GM23338 (cell line): ENCODE results near the gene CUX1. TPM values are rescaled to one million over a fixed set of nuclear protein-coding genes. Genes with fewer than 3 reads are reported as not detected.

Experiments
- ATAC-seq: fragments of 200-7000 bp; cut with Tn5 transposase; 3 replicates; pipeline ENCODE4 v1.9.1; 2020
- DNase-seq: peaks from one replicate; pipeline ENCODE4 v3.0.0-alpha.2; 2015; ENCODE audit warnings: low spot score
- H2AFZ ChIP-seq: fragments of 200-600 bp; sonication (generic); 2 replicates; pipeline ENCODE4 v1.8.0; 2016; ENCODE audit warnings: antibody characterized with exemption, mild to moderate bottlenecking, moderate library complexity
- H3F3A ChIP-seq: fragments of 200-600 bp; sonication (generic); replicated peaks from 2 replicates; pipeline ENCODE4 v1.8.0; 2017; ENCODE audit warnings: antibody characterized with exemption, mixed run types, low read depth
- H3K27ac ChIP-seq: fragments of 200-600 bp; sonication (generic); 2 replicates; pipeline ENCODE4 v1.6.1; 2016; ENCODE audit warnings: low read depth
- H3K27me3 ChIP-seq: fragments of 200-600 bp; sonication (generic); 2 replicates; pipeline ENCODE4 v1.8.0; 2016; ENCODE audit warnings: mild to moderate bottlenecking, mixed run types, moderate library complexity; ENCODE audit not compliant: insufficient read depth
- H3K36me3 ChIP-seq: fragments of 200-600 bp; sonication (generic); 2 replicates; pipeline ENCODE4 v1.8.0; 2016; ENCODE audit warnings: mild to moderate bottlenecking; ENCODE audit not compliant: insufficient read depth
- H3K4me1 ChIP-seq: fragments of 200-600 bp; sonication (generic); 2 replicates; pipeline ENCODE4 v1.8.0; 2016; ENCODE audit warnings: mild to moderate bottlenecking, moderate library complexity; ENCODE audit not compliant: insufficient read depth
- H3K4me2 ChIP-seq: fragments of 200-600 bp; sonication (generic); 2 replicates; pipeline ENCODE4 v1.7.1; 2017; ENCODE audit warnings: mixed run types
- H3K4me3 ChIP-seq: fragments of 200-600 bp; sonication (generic); 2 replicates; pipeline ENCODE4 v1.6.1; 2016; ENCODE audit warnings: mixed run types
- H3K79me2 ChIP-seq: fragments of 200-600 bp; sonication (generic); replicated peaks from 2 replicates; pipeline ENCODE4 v1.8.0; 2017; ENCODE audit warnings: mild to moderate bottlenecking; ENCODE audit not compliant: insufficient read depth
- H3K9me2 ChIP-seq: fragments of 200-600 bp; sonication (generic); 2 replicates; pipeline ENCODE4 v1.8.0; 2017; ENCODE audit not compliant: insufficient read depth
- H4K20me1 ChIP-seq: fragments of 200-600 bp; sonication (generic); replicated peaks from 2 replicates; pipeline ENCODE4 v1.8.0; 2017; ENCODE audit warnings: mild to moderate bottlenecking; ENCODE audit not compliant: insufficient read depth
- H3K27ac Mint-ChIP-seq: 2 replicates; pipeline ENCODE4 v1.8.0; 2020; ENCODE audit warnings: inconsistent platforms, mild to moderate bottlenecking, moderate library complexity, mixed read lengths
- H3K27me3 Mint-ChIP-seq: 3 replicates; pipeline ENCODE4 v1.8.0; 2022; ENCODE audit warnings: low read depth, mild to moderate bottlenecking, moderate library complexity, mixed read lengths, inconsistent platforms; ENCODE audit not compliant: insufficient read depth, poor library complexity
- H3K36me3 Mint-ChIP-seq: 3 replicates; pipeline ENCODE4 v1.8.0; 2021; ENCODE audit warnings: low read depth, mild to moderate bottlenecking, inconsistent platforms, moderate library complexity, mixed read lengths
- H3K4me1 Mint-ChIP-seq: 3 replicates; pipeline ENCODE4 v1.8.0; 2020; ENCODE audit warnings: mild to moderate bottlenecking, inconsistent platforms, mixed read lengths
- H3K4me3 Mint-ChIP-seq: 3 replicates; pipeline ENCODE4 v1.8.0; 2021; ENCODE audit warnings: moderate library complexity, mild to moderate bottlenecking, inconsistent platforms, mixed read lengths
- H3K9me3 Mint-ChIP-seq: 3 replicates; pipeline ENCODE4 v1.8.0; 2020; ENCODE audit warnings: moderate library complexity, mild to moderate bottlenecking, inconsistent platforms, mixed read lengths
- CREB1 ChIP-seq: fragments of 250-450 bp; sonication (Bioruptor Pico); IDR thresholded peaks from 2 replicates; pipeline ENCODE4 v1.5.0; 2020; ENCODE audit warnings: low read depth, mild to moderate bottlenecking, moderate library complexity
- EZH2 ChIP-seq: fragments of 200-600 bp; sonication (generic); IDR thresholded peaks from one replicate; pipeline ENCODE4 v1.8.0; 2017; ENCODE audit warnings: antibody characterized with exemption, mild to moderate bottlenecking, low read depth; ENCODE audit not compliant: unreplicated experiment
- EZH2phosphoT487 ChIP-seq: fragments of 200-600 bp; sonication (generic); IDR thresholded peaks from one replicate; pipeline ENCODE4 v1.8.1; 2018; ENCODE audit warnings: antibody characterized with exemption; ENCODE audit not compliant: unreplicated experiment
- JUNB ChIP-seq: IDR thresholded peaks from one replicate; pipeline ENCODE4 v1.6.1; 2016; ENCODE audit warnings: antibody characterized with exemption; ENCODE audit not compliant: unreplicated experiment
- NANOG ChIP-seq: IDR thresholded peaks from 2 replicates; pipeline ENCODE4 v1.6.1; 2016; ENCODE audit warnings: antibody characterized with exemption, borderline replicate concordance
- POLR2AphosphoS5 ChIP-seq: IDR thresholded peaks from 2 replicates; pipeline ENCODE4 v1.6.1; 2016; ENCODE audit warnings: antibody characterized with exemption, low read depth
- STAT1 ChIP-seq: IDR thresholded peaks from one replicate; pipeline ENCODE4 v1.6.1; 2016; ENCODE audit warnings: antibody characterized with exemption; ENCODE audit not compliant: unreplicated experiment
- ZNF114 ChIP-seq: fragments of 250-450 bp; sonication (Bioruptor Pico); IDR thresholded peaks from 2 replicates; pipeline ENCODE4 v1.5.0; 2020; ENCODE audit warnings: mild to moderate bottlenecking, moderate library complexity
- ZNF331 ChIP-seq: fragments of 250-450 bp; sonication (Bioruptor Pico); IDR thresholded peaks from 2 replicates; pipeline ENCODE4 v1.5.0; 2020; ENCODE audit warnings: low read depth, mild to moderate bottlenecking, moderate library complexity
- polyA plus RNA-seq: library from polyadenylated mRNA; unstranded; fragments of >200 nt; fragmentation: Nextera tagmentation; extraction: Ambion mirVana; gene quantifications from 2 replicates; pipeline ENCODE4 v1.2.1, GENCODE V29; 2016
- total RNA-seq: library from RNA; depleted of rRNA; stranded (reverse); fragments of >200 nt; shearing (Covaris generic); gene quantifications from 2 replicates; pipeline ENCODE4 v1.2.3, GENCODE V29; 2014
- TF ChIP-seq, protein P1 (sequence below): IDR thresholded peaks from one replicate; pipeline ENCODE4 v1.6.1; 2018; ENCODE audit warnings: antibody characterized with exemption; ENCODE audit not compliant: unreplicated experiment
- TF ChIP-seq, protein P2 (sequence below), 2 experiments: fragments of 200-600 bp in 1 of 2; sonication (generic) in 1 of 2; conservative IDR thresholded peaks; 2 replicates each; pipeline versions ENCODE4 v1.5.1 to v1.6.1; 2016 to 2017; ENCODE audit warnings: antibody characterized with exemption in 2 of 2, low read depth in 2 of 2, mild to moderate bottlenecking in 2 of 2, moderate library complexity in 1 of 2
- TF ChIP-seq, protein P3 (sequence below): IDR thresholded peaks from 2 replicates; pipeline ENCODE4 v1.6.1; 2016; ENCODE audit warnings: antibody characterized with exemption
- TF ChIP-seq, protein P4 (sequence below): fragments of 250-450 bp; sonication (Bioruptor Pico); IDR thresholded peaks from 2 replicates; pipeline ENCODE4 v1.5.0; 2020; ENCODE audit warnings: mild to moderate bottlenecking, moderate library complexity

CUX1 gene
- total and polyA plus RNA-seq, 2 experiments from 2014 or later = 49.9 to 64.0 TPM

DNA sequence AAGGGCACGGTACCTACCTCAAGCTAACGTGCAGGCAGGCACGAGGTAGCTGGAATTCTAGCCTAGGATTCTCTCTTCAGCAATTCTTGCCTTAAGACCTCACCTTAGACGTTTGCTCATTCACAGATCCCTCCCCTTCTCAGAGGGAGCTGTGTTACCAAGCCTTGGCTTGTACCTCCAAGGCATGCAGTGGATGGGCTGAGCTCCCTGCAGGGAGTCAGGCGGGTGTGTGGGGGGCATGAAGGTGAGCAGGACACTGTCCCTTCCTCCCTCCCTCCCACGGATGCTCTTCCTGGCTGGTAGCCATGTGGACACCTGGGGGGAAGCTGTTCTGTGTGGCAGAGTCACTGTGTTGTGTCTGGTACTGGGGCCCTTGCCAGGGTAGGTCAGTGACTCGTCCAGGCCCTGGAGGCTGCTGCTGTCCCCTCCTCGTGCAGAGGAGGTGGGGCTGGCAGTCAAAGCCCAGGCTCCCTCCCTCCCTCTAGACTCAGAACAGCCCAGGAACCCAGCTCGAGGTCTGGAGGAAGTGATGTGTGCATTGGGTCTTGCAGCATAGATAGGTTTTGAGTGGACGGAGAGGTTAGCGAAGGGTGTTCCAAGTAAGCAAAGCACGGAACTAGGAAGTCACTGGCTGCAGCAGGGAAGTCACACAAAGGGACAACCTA, 247.1 kb downstream of the CUX1 start:
- no peaks in the 10 kb centered on the region for H3K36me3 ChIP-seq
- H3K79me2 ChIP-seq = peaks cover 21% of the 10 kb centered on the region
- Mint-ChIP-seq H3K36me3 (0 out of 3 replicates have a peak, but pooled peaks cover 8% of the 10 kb centered on the region), H3K9me3 (no peaks in the 10 kb centered on the region; the same call in 1 of the 3 replicates), H3K4me1 (peaks cover 32% of the 10 kb centered on the region), H3K27me3 (peaks cover 8% of the 10 kb centered on the region), H3K27ac (no peak overlapping the region; the same call in 1 of the 2 replicates), H3K4me3 (no peak overlapping the region)
- 0 out of 2 replicates have a peak, but pooled peaks cover 3% of the 10 kb centered on the region for H3F3A ChIP-seq
- H2AFZ ChIP-seq = no peak overlapping the region
- no peaks in the 10 kb centered on the region for H3K27me3 ChIP-seq
- no peak for DNase-seq
- peaks cover 8% of the 10 kb centered on the region; the same call in 1 of the 2 replicates for H3K4me1 ChIP-seq
- H3K4me2 ChIP-seq = no peak overlapping the region
- H3K27ac ChIP-seq = 0 out of 2 replicates have a peak overlapping the region, but pooled peaks have one; percentile 81
- ATAC-seq = peak; percentile 52
- no peak for TF ChIP-seq ZNF331
- TF ChIP-seq, protein P1, sequence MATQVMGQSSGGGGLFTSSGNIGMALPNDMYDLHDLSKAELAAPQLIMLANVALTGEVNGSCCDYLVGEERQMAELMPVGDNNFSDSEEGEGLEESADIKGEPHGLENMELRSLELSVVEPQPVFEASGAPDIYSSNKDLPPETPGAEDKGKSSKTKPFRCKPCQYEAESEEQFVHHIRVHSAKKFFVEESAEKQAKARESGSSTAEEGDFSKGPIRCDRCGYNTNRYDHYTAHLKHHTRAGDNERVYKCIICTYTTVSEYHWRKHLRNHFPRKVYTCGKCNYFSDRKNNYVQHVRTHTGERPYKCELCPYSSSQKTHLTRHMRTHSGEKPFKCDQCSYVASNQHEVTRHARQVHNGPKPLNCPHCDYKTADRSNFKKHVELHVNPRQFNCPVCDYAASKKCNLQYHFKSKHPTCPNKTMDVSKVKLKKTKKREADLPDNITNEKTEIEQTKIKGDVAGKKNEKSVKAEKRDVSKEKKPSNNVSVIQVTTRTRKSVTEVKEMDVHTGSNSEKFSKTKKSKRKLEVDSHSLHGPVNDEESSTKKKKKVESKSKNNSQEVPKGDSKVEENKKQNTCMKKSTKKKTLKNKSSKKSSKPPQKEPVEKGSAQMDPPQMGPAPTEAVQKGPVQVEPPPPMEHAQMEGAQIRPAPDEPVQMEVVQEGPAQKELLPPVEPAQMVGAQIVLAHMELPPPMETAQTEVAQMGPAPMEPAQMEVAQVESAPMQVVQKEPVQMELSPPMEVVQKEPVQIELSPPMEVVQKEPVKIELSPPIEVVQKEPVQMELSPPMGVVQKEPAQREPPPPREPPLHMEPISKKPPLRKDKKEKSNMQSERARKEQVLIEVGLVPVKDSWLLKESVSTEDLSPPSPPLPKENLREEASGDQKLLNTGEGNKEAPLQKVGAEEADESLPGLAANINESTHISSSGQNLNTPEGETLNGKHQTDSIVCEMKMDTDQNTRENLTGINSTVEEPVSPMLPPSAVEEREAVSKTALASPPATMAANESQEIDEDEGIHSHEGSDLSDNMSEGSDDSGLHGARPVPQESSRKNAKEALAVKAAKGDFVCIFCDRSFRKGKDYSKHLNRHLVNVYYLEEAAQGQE = no peak
- TF ChIP-seq, protein P2, sequence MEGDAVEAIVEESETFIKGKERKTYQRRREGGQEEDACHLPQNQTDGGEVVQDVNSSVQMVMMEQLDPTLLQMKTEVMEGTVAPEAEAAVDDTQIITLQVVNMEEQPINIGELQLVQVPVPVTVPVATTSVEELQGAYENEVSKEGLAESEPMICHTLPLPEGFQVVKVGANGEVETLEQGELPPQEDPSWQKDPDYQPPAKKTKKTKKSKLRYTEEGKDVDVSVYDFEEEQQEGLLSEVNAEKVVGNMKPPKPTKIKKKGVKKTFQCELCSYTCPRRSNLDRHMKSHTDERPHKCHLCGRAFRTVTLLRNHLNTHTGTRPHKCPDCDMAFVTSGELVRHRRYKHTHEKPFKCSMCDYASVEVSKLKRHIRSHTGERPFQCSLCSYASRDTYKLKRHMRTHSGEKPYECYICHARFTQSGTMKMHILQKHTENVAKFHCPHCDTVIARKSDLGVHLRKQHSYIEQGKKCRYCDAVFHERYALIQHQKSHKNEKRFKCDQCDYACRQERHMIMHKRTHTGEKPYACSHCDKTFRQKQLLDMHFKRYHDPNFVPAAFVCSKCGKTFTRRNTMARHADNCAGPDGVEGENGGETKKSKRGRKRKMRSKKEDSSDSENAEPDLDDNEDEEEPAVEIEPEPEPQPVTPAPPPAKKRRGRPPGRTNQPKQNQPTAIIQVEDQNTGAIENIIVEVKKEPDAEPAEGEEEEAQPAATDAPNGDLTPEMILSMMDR (conservative IDR thresholded peaks at IDR 0.05; ENCODE audit: low read depth in 2 of 2) = no peak
- no peak for TF ChIP-seq CREB1 (CRISPR knock-in tag)
- TF ChIP-seq EZH2phosphoT487 = no peak
- TF ChIP-seq STAT1 = no peak
- TF ChIP-seq, protein P3, sequence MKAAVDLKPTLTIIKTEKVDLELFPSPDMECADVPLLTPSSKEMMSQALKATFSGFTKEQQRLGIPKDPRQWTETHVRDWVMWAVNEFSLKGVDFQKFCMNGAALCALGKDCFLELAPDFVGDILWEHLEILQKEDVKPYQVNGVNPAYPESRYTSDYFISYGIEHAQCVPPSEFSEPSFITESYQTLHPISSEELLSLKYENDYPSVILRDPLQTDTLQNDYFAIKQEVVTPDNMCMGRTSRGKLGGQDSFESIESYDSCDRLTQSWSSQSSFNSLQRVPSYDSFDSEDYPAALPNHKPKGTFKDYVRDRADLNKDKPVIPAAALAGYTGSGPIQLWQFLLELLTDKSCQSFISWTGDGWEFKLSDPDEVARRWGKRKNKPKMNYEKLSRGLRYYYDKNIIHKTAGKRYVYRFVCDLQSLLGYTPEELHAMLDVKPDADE = no peak
- TF ChIP-seq, protein P4, sequence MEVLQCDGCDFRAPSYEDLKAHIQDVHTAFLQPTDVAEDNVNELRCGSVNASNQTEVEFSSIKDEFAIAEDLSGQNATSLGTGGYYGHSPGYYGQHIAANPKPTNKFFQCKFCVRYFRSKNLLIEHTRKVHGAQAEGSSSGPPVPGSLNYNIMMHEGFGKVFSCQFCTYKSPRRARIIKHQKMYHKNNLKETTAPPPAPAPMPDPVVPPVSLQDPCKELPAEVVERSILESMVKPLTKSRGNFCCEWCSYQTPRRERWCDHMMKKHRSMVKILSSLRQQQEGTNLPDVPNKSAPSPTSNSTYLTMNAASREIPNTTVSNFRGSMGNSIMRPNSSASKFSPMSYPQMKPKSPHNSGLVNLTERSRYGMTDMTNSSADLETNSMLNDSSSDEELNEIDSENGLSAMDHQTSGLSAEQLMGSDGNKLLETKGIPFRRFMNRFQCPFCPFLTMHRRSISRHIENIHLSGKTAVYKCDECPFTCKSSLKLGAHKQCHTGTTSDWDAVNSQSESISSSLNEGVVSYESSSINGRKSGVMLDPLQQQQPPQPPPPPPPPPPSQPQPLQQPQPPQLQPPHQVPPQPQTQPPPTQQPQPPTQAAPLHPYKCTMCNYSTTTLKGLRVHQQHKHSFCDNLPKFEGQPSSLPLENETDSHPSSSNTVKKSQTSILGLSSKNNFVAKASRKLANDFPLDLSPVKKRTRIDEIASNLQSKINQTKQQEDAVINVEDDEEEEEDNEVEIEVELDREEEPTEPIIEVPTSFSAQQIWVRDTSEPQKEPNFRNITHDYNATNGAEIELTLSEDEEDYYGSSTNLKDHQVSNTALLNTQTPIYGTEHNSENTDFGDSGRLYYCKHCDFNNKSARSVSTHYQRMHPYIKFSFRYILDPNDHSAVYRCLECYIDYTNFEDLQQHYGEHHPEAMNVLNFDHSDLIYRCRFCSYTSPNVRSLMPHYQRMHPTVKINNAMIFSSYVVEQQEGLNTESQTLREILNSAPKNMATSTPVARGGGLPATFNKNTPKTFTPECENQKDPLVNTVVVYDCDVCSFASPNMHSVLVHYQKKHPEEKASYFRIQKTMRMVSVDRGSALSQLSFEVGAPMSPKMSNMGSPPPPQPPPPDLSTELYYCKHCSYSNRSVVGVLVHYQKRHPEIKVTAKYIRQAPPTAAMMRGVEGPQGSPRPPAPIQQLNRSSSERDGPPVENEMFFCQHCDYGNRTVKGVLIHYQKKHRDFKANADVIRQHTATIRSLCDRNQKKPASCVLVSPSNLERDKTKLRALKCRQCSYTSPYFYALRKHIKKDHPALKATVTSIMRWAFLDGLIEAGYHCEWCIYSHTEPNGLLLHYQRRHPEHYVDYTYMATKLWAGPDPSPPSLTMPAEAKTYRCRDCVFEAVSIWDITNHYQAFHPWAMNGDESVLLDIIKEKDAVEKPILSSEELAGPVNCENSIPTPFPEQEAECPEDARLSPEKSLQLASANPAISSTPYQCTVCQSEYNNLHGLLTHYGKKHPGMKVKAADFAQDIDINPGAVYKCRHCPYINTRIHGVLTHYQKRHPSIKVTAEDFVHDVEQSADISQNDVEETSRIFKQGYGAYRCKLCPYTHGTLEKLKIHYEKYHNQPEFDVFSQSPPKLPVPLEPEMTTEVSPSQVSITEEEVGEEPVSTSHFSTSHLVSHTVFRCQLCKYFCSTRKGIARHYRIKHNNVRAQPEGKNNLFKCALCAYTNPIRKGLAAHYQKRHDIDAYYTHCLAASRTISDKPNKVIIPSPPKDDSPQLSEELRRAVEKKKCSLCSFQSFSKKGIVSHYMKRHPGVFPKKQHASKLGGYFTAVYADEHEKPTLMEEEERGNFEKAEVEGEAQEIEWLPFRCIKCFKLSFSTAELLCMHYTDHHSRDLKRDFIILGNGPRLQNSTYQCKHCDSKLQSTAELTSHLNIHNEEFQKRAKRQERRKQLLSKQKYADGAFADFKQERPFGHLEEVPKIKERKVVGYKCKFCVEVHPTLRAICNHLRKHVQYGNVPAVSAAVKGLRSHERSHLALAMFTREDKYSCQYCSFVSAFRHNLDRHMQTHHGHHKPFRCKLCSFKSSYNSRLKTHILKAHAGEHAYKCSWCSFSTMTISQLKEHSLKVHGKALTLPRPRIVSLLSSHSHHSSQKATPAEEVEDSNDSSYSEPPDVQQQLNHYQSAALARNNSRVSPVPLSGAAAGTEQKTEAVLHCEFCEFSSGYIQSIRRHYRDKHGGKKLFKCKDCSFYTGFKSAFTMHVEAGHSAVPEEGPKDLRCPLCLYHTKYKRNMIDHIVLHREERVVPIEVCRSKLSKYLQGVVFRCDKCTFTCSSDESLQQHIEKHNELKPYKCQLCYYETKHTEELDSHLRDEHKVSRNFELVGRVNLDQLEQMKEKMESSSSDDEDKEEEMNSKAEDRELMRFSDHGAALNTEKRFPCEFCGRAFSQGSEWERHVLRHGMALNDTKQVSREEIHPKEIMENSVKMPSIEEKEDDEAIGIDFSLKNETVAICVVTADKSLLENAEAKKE = no peak
- no peak for TF ChIP-seq POLR2AphosphoS5
- TF ChIP-seq ZNF114 (CRISPR knock-in tag) = no peak
- no peak for TF ChIP-seq JUNB
- no peak for TF ChIP-seq NANOG
- TF ChIP-seq EZH2 = no peak
- H4K20me1 ChIP-seq = peaks cover 5% of the 10 kb centered on the region
- no peaks in the 10 kb centered on the region for H3K9me2 ChIP-seq
- no peak overlapping the region for H3K4me3 ChIP-seq
